ENCODE data around the gene VPS37B.

DNA sequence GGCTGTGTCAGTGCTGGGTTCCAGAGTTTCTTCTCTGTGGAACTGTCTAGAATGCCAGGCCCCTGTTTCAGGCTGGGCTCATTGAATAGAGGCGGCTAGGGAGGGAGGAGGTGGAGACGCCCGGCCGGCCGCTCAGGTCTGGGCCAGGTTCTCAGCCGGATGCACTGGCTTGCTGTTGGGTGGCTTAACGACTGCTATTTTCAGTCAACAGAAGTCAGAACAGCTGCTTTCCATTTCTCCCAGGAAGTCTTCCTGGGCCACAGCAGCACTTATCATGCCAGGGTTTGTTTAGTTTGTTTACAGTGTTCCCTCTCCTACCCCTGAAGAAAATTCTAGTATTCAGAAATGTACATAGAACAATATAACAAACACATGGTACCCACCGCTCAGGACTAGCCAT lies 26.0 kb upstream of the VPS37B start:
- TF ChIP-seq, protein P1, sequence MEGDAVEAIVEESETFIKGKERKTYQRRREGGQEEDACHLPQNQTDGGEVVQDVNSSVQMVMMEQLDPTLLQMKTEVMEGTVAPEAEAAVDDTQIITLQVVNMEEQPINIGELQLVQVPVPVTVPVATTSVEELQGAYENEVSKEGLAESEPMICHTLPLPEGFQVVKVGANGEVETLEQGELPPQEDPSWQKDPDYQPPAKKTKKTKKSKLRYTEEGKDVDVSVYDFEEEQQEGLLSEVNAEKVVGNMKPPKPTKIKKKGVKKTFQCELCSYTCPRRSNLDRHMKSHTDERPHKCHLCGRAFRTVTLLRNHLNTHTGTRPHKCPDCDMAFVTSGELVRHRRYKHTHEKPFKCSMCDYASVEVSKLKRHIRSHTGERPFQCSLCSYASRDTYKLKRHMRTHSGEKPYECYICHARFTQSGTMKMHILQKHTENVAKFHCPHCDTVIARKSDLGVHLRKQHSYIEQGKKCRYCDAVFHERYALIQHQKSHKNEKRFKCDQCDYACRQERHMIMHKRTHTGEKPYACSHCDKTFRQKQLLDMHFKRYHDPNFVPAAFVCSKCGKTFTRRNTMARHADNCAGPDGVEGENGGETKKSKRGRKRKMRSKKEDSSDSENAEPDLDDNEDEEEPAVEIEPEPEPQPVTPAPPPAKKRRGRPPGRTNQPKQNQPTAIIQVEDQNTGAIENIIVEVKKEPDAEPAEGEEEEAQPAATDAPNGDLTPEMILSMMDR (tag by site-specific recombination; IDR thresholded peaks at IDR 0.05), result no peak
- TF ChIP-seq OSR2 (tag by site-specific recombination; IDR thresholded peaks at IDR 0.05) (no peak), PRDM2 (tag by site-specific recombination; IDR thresholded peaks at IDR 0.05; ENCODE audit: borderline replicate concordance) (no peak), ZBTB8A (tag by site-specific recombination; IDR thresholded peaks at IDR 0.05) (no peak), ZNF37A (tag by site-specific recombination; IDR thresholded peaks at IDR 0.05) (no peak)

Data from HEK293 (cell line).